Measurements from ENCODE around the gene CD2AP.
A peak's percentile ranks its signal among the peaks of the same experiment; 100 is the strongest.
"Not testable (repeated sequence)": the region's sequence is repeated elsewhere in the genome, so short reads cannot be mapped to it uniquely, and the experiment has no call there.

Gene CD2AP

GRCh38 chr6:47477497-47478232 lies at the start of gene CD2AP:
CD2AP (plus strand) TSS chr6:47477789; CDS start chr6:47478245, 456 bp downstream.
- peak; percentile 65 for DNase-seq

GRCh38 chr6:47428288-47428687 lies 49.3 kb upstream of the CD2AP start:
- no peak for DNase-seq

GRCh38 chr6:47428746-47429664 lies 48.6 kb upstream of the CD2AP start:
- no peak for DNase-seq

- DNase-seq: no peak
These were observed 43.0 kb upstream of the CD2AP start for GRCh38 chr6:47434372-47435253.

GRCh38 chr6:47435254-47435612 lies 42.4 kb upstream of the CD2AP start:
- no peak for DNase-seq

GRCh38 chr6:47437592-47437991 lies 40.0 kb upstream of the CD2AP start:
- DNase-seq: no peak

GRCh38 chr6:47438481-47439347 lies 38.9 kb upstream of the CD2AP start:
- no peak for DNase-seq

- DNase-seq: no peak
These were observed 38.3 kb upstream of the CD2AP start for GRCh38 chr6:47439348-47439668.

- DNase-seq: no peak
These were observed 36.9 kb upstream of the CD2AP start for GRCh38 chr6:47440719-47441118.

- DNase-seq: not testable (repeated sequence)
These were observed 32.6 kb upstream of the CD2AP start for GRCh38 chr6:47444964-47445363.

GRCh38 chr6:47446669-47447330 lies 30.8 kb upstream of the CD2AP start:
- no peak for DNase-seq

GRCh38 chr6:47447722-47448121 lies 29.9 kb upstream of the CD2AP start:
- no peak for DNase-seq

- DNase-seq: no peak
These were observed 26.4 kb upstream of the CD2AP start for GRCh38 chr6:47451162-47451561.

- DNase-seq: no peak
These were observed 24.7 kb upstream of the CD2AP start for GRCh38 chr6:47452899-47453298.

GRCh38 chr6:47453372-47453936 lies 24.1 kb upstream of the CD2AP start:
- DNase-seq: no peak

- DNase-seq: no peak
These were observed 22.7 kb upstream of the CD2AP start for GRCh38 chr6:47454713-47455396.

- DNase-seq: no peak
These were observed 21.9 kb upstream of the CD2AP start for GRCh38 chr6:47455533-47456209.

- no peak for DNase-seq
These were observed 21.0 kb upstream of the CD2AP start for GRCh38 chr6:47456536-47456975.

- no peak for DNase-seq
These were observed 20.2 kb upstream of the CD2AP start for GRCh38 chr6:47457370-47457769.

- DNase-seq: no peak
These were observed 13.5 kb upstream of the CD2AP start for GRCh38 chr6:47464052-47464451.

Data from amniotic stem cell (primary cell).